Mesodermal cell (in vitro differentiated cells): ENCODE data around the gene MAST4.

Experiments used
- H3K27ac ChIP-seq: 2 replicates; pipeline ENCODE4 v1.7.0; 2013; ENCODE audit warnings: mild to moderate bottlenecking, low read depth, low read length, moderate library complexity; ENCODE audit not compliant: severe bottlenecking
- H3K36me3 ChIP-seq: 2 replicates; pipeline ENCODE4 v1.7.1; 2013; ENCODE audit warnings: mild to moderate bottlenecking, low read length, moderate library complexity; ENCODE audit not compliant: control insufficient read depth, insufficient read depth
- H3K4me1 ChIP-seq: one replicate; pipeline ENCODE4 v1.7.1; 2013; ENCODE audit warnings: mild to moderate bottlenecking, low read length; ENCODE audit not compliant: insufficient read depth, control insufficient read depth, poor library complexity, severe bottlenecking
- H3K4me3 ChIP-seq: 2 replicates; pipeline ENCODE4 v1.7.0; 2013; ENCODE audit warnings: low read length, control low read depth, mild to moderate bottlenecking; ENCODE audit not compliant: insufficient read depth, poor library complexity, severe bottlenecking; ENCODE audit errors: extremely low read depth
- H3K9me3 ChIP-seq: 2 replicates; pipeline ENCODE4 v1.7.1; 2013; ENCODE audit warnings: mild to moderate bottlenecking, low read length, moderate library complexity; ENCODE audit not compliant: control insufficient read depth
- WGBS, 2 experiments: methylation state at CpG; one replicate each; pipeline ENCODE4 v1.1.5; 2013; ENCODE audit warnings: missing lambda C conversion rate in 2 of 2; ENCODE audit not compliant: insufficient coverage in 2 of 2; 5-methylcytosine and 5-hydroxymethylcytosine counted together

The MAST4 gene

DNA sequence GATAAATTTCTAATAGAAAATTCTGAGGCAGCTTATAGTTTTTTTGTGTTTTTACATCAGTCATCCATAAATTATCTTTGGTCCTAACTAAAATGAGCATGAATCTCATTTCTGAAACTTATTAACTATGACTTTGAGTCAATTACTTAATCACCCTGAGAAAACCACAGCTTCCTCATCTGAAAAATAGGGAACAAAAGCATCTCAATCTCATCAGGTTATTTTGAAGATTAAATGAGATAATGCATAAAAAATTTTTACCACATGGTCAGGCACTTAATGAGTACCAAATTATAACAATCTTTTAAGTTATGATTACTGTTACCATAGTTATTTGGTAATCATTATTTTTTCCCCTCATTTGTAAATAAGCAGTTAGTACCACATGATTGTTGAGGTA is 279.1 kb downstream of the MAST4 start:
- peaks cover 7% of the 10 kb centered on the region for H3K4me1 ChIP-seq
- H3K36me3 ChIP-seq: no peaks in the 10 kb centered on the region
- H3K27ac ChIP-seq: no peak overlapping the region
- no peak overlapping the region for H3K4me3 ChIP-seq
- H3K9me3 ChIP-seq: no peaks in the 10 kb centered on the region

DNA sequence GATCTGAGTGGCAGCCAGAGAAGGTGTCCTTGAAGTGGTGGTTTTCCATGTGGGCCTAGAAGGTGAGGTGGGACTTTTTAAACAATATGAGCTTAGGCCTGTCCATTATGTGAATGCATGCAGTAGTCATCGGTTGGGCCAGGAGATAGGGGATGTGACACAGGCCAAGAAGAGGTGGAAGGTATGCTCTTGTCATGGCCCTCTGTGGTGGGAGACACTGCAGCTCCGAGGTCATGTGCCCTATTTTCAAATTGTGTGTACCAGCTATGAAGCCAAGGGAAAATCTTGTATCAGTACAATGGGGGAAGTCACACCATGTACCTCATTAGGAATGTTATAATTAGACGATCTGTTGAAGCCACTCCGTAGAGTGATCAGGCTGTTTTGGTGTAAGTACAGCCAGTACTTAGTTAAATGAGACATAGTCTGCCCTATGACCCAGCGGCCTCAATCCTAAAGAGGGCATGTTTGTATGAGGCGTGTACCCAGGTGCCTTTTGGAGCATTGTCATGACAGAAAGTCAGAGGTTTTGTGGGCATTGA is 280.1 kb downstream of the MAST4 start:
- no peak overlapping the region for H3K4me3 ChIP-seq
- H3K36me3 ChIP-seq: no peaks in the 10 kb centered on the region
- H3K9me3 ChIP-seq: no peaks in the 10 kb centered on the region
- peaks cover 7% of the 10 kb centered on the region for H3K4me1 ChIP-seq
- H3K27ac ChIP-seq: no peak overlapping the region
- 93 to 94% methylated on average over 6 of the region's 6 CpGs for WGBS, 2 experiments

DNA sequence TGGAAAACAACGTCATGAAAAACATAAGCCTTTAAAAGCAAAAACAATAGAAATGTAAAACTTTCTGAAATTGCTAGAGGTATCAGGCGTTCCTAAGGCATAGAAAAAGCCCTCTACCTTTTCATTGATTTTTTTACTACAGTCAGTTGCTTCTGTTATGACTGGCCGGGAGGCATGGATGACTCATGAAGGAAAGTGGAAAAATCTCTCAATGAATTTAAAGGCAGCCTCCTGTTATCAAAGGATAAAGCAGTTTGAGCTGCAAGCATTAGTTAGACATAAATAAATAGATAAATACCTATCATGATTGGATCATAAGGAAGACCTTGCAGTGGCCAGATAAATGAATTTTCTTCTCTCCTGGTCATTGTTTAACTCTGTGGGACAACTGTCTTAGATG is 281.6 kb downstream of the MAST4 start:
- Histone ChIP-seq H3K27ac (no peak overlapping the region), H3K4me3 (no peak overlapping the region), H3K4me1 (peaks cover 7% of the 10 kb centered on the region), H3K36me3 (no peaks in the 10 kb centered on the region), H3K9me3 (no peaks in the 10 kb centered on the region)
- no CpG with 5 or more reads among the region's 3 CpGs for WGBS, 2 experiments

DNA sequence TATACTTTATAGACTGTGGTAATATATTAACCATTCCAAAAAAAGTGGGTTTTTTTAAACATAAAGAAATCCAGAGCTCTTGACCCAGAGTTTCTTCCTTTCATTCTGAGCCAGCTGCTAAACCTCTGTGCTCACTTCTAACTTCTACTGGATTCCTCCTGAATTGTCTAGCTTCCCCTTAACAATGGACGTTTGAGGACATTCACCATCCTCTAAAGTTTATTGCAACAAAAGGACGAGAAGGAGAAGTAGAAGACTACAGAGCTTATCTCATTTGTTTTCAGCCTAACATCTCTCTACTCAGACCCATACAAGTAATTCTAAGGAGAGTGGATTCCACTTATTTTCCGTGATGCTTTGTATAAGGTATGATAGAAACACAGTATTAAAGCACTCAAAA is 284.2 kb downstream of the MAST4 start:
- Histone ChIP-seq H3K27ac (no peak overlapping the region), H3K36me3 (no peaks in the 10 kb centered on the region), H3K4me1 (peaks cover 7% of the 10 kb centered on the region), H3K9me3 (no peaks in the 10 kb centered on the region), H3K4me3 (no peak overlapping the region)
- WGBS, 2 experiments: no CpG with 5 or more reads among the region's 3 CpGs

DNA sequence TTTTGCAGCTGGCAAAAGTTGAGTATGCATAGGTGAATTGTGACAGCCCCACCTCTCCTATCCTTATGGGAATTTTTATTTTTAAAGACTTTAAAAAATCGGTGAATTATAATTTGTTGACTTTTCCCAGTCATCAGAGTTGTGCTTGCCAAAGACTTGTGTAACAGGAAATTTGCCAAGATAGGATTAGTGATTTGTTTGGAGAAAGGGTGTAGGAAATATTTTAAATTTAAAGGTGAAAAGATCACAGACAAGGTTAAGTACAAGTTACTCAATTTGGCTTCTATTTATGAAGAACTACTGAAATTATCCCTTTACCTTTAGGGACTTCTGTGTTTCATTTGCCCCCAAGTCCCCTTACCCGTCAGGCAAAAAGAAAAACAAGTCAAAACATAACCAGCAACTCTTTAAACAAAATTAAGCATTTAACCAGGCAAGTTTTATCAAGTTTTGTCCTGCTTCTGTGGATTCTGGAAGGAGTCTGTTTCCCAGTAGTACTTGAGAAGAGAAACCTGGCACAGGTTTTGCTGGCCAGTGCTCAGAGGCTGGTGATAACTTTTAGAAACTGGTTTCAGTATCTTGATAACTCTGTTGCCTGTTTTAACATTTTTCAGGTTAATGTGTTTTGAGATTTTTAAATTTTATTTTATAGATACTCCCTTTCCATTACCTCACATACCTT is 285.4 kb downstream of the MAST4 start:
- WGBS, 2 experiments: 83 to 100% methylated on average over 1 of the region's 2 CpGs
- H3K36me3 ChIP-seq: no peaks in the 10 kb centered on the region
- H3K4me3 ChIP-seq: no peak overlapping the region
- H3K4me1 ChIP-seq: peaks cover 7% of the 10 kb centered on the region
- no peaks in the 10 kb centered on the region for H3K9me3 ChIP-seq
- no peak overlapping the region for H3K27ac ChIP-seq

DNA sequence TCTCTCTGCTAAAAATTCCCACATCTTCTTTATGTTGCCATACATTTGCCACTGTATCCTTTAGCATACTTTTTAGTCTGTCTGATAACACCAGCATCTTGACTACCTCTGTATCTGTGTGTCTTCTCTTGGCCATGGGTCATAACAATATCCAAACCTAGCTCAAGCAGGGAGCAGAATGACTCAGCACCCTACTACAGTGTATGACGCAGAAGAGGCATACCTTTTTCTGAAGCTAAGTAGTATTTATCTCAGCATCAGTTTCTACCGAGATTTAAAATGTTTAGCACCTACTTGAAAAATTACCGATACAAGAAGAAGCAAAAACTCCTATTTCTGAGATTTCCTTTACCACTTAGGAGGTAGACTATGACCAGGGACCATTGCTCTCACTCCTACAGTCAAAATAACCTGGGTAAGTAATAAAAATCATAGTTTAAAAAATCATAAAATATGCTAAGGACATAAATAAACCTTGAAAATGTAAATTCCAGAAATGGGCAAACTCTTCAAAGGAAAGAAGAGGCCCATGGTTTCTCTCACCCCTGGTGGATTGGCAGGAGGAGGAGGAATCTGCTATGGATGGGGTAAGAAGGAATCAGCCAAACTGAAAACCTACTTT is 286.5 kb downstream of the MAST4 start:
- Histone ChIP-seq H3K27ac (no peak overlapping the region), H3K4me1 (peaks cover 3% of the 10 kb centered on the region), H3K4me3 (no peak overlapping the region), H3K36me3 (no peaks in the 10 kb centered on the region), H3K9me3 (no peaks in the 10 kb centered on the region)
- WGBS, 2 experiments: 67 to 85% methylated on average over 1 to 3 of the region's 3 CpGs

DNA sequence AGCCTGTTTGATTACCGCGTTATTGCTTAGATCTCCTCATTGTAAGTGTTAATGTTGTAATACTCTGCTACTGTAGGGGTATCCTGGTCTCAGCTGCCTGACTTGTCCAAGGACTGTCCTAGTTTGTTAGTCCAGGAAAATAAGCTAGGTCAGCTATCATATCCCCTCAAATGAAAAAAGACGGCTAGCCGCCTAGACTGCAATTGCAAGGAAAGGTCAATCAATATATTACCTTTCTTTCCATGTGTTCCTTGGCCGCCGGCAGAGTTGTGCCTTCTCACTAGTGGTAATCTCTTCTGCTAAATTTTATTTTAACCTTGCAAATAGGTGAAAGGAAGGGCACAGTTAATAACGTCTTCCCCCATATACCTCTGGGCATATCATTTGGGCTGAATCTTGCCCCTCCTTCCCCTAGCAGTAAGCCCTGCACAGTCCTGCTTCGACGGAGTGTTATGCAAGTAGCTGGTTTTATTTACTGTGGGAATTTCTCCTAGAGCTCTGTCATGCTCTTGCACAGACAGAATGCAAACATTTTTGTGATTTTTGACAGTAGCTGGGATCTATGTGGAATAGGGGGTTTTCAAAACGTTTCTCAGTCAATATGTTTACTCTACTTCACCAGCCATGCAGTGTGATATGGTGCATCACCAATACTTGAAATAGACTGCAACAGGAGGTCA is 288.5 kb downstream of the MAST4 start:
- Histone ChIP-seq H3K36me3 (no peaks in the 10 kb centered on the region), H3K4me1 (no peaks in the 10 kb centered on the region), H3K9me3 (no peaks in the 10 kb centered on the region), H3K4me3 (no peak overlapping the region), H3K27ac (no peak overlapping the region)
- WGBS, 2 experiments: 93 to 100% methylated on average over 2 to 6 of the region's 10 CpGs

DNA sequence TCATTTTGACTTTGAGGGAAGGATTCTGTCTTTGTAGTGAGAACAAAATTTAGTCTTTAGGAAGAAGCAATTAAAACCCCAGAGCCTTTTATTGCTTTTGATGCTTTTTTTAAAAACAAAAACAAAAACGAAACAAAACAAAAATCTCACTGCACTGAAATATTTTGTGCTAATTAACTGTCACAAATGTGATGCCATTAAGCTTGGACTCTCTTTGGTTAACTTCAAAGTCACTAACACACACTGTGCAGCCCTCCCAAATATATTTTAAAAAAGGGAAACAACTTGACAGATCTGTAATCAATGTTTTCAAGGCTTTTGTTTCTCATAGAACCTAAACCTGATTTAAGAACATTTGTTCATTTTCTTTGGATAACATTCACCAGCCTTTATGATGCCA is 290.7 kb downstream of the MAST4 start:
- H3K4me3 ChIP-seq: no peak overlapping the region
- no peak overlapping the region for H3K27ac ChIP-seq
- no CpG with 5 or more reads among the region's 1 CpG for WGBS, 2 experiments
- no peaks in the 10 kb centered on the region for H3K4me1 ChIP-seq
- no peaks in the 10 kb centered on the region for H3K36me3 ChIP-seq
- no peaks in the 10 kb centered on the region for H3K9me3 ChIP-seq

DNA sequence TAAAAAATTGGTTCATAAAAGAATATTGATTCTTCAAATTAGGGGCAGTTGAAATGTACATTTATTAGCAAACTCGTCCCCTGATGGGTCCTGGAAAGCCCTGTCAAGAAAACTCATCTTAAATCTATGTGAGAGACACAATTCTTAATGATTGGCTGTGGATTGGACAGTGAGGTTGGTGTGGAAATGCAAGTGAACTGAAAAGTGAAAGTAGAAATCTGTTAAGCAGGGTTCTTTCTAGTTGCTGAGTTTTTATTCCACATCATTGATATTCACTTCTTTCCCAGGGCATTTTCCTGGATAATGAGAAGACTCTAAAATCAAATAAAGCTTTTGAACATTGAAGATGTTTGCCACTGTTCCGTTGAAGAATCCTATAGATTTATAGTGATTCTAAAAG is 292.4 kb downstream of the MAST4 start:
- 88% methylated on average over 1 of the region's 2 CpGs; no CpG with 5 or more reads in 1 of the 2 experiments for WGBS, 2 experiments
- Histone ChIP-seq H3K9me3 (no peaks in the 10 kb centered on the region), H3K4me1 (no peaks in the 10 kb centered on the region), H3K27ac (no peak overlapping the region), H3K36me3 (no peaks in the 10 kb centered on the region), H3K4me3 (no peak overlapping the region)

DNA sequence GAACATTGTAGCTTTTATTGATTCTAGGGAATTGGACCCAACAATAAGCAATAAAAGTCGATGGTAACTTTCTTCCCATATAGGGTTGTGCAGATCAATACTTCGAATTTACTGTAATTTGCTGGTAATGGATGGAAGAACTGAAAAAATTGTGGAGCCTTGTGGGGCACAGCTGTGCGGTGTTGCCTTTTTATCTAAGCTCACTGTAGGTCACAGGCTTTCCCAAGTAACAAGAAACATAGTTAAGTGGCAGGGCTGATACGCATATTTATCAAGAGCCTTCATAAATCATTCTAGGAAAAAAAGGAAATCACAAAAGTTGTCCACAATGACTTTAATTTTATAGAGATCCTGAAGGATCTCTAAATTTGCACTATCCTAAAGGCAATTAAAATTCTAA is 292.9 kb downstream of the MAST4 start:
- 82 to 86% methylated on average over 2 to 3 of the region's 4 CpGs for WGBS, 2 experiments

DNA sequence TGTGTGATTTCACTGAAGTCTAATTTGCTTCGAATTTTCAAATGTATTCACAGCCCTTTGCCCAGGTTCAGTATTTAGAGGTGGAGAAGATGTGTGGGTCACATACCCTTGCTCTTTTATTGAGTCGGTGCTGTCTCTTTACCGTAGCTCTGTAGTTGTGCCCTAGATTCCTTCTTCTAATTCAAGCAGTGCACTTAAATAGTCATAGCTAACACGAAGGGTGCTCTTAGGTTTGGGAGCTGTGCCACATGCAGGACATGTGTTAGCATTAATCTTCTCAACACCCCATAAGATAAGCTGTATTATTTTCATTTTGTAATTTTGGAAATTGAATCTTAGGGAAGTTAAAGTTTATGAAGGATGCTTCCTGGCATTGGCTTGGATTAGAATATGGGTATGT is 293.3 kb downstream of the MAST4 start:
- no peaks in the 10 kb centered on the region for H3K36me3 ChIP-seq
- H3K27ac ChIP-seq: no peak overlapping the region
- no peaks in the 10 kb centered on the region for H3K4me1 ChIP-seq
- no peaks in the 10 kb centered on the region for H3K9me3 ChIP-seq
- H3K4me3 ChIP-seq: no peak overlapping the region
- WGBS, 2 experiments: 86 to 100% methylated on average over 1 to 2 of the region's 4 CpGs

More for the DNA sequence above, 292.9 kb downstream of the MAST4 start:
- Histone ChIP-seq H3K27ac (no peak overlapping the region), H3K36me3 (no peaks in the 10 kb centered on the region), H3K4me3 (no peak overlapping the region), H3K9me3 (no peaks in the 10 kb centered on the region), H3K4me1 (no peaks in the 10 kb centered on the region)
